Measurements from ENCODE around the gene SPAG16.

GRCh38 chr2:213275265-213275664 lies 9.0 kb upstream of the SPAG16 start:
- TF ChIP-seq CTCF (IDR thresholded peaks at IDR 0.05; ENCODE audit: insufficient read depth, low read length) = no peak
- TF ChIP-seq POLR2AphosphoS5 (IDR thresholded peaks at IDR 0.05; ENCODE audit: low read depth) = no peak
- TF ChIP-seq REST (IDR thresholded peaks at IDR 0.05; ENCODE audit: insufficient replicate concordance, low read depth) = no peak
- no peak for TF ChIP-seq GABPA (IDR thresholded peaks at IDR 0.05; ENCODE audit: low read depth)
- TF ChIP-seq SPI1 (IDR thresholded peaks at IDR 0.05; ENCODE audit: borderline replicate concordance, low read depth) = no peak

Data from HL-60 (cell line).